Epithelial cell of proximal tubule (primary cell): Measurements from ENCODE around the gene CLTC. TPM values are rescaled to one million over a fixed set of nuclear protein-coding genes. Genes with fewer than 3 reads are reported as not detected.

Source experiments
- DNase-seq: peaks from one replicate; pipeline ENCODE4 v3.0.0-alpha.2; 2011; ENCODE audit warnings: low read depth
- H3K4me3 ChIP-seq: 2 replicates; pipeline ENCODE4 v1.5.1; 2011; ENCODE audit warnings: low read depth, mild to moderate bottlenecking, low read length
- CTCF ChIP-seq: conservative IDR thresholded peaks from 2 replicates; pipeline ENCODE4 v1.5.1; 2012; ENCODE audit warnings: low read depth, mild to moderate bottlenecking, low read length
- total RNA-seq: library from RNA; depleted of rRNA; stranded (reverse); fragments of >200 nt; gene quantifications from 2 replicates; pipeline ENCODE4 v1.2.3, GENCODE V29; 2015

Gene CLTC
- total RNA-seq, 1 donor from 2014 or later = 243 TPM

- no peak for DNase-seq
- TF ChIP-seq CTCF = no peak
- H3K4me3 ChIP-seq = no peak overlapping the region
Observed at GRCh38 chr17:59678918-59679317, 59.2 kb downstream of the CLTC start.

- DNase-seq = no peak
- no peak for TF ChIP-seq CTCF
- H3K4me3 ChIP-seq = no peak overlapping the region
Observed at GRCh38 chr17:59680314-59680713, 60.6 kb downstream of the CLTC start.

- H3K4me3 ChIP-seq = no peak overlapping the region
- DNase-seq = no peak
- no peak for TF ChIP-seq CTCF
Observed at GRCh38 chr17:59683283-59683682, 63.6 kb downstream of the CLTC start.

- DNase-seq = no peak
- no peak for TF ChIP-seq CTCF
- H3K4me3 ChIP-seq = no peak overlapping the region
Observed at GRCh38 chr17:59684967-59685366, 65.3 kb downstream of the CLTC start.

GRCh38 chr17:59688008-59688407 is 68.3 kb downstream of the CLTC start:
- TF ChIP-seq CTCF = no peak
- DNase-seq = no peak
- H3K4me3 ChIP-seq = no peak overlapping the region

- DNase-seq = no peak
- no peak for TF ChIP-seq CTCF
- H3K4me3 ChIP-seq = no peak overlapping the region
Observed at GRCh38 chr17:59688496-59688895, 68.8 kb downstream of the CLTC start.

- no peak for DNase-seq
- H3K4me3 ChIP-seq = no peak overlapping the region
- TF ChIP-seq CTCF = no peak
Observed at GRCh38 chr17:59693582-59693981, 73.9 kb downstream of the CLTC start.
